RPMI7951 (cell line): ENCODE data around the gene FAM72C. TPM values are rescaled to one million over a fixed set of nuclear protein-coding genes. Genes with fewer than 3 reads are reported as not detected.
"Not testable (repeated sequence)": the region's sequence is repeated elsewhere in the genome, so short reads cannot be mapped to it uniquely, and the experiment has no call there.

Experiments used
- DNase-seq: peaks from one replicate; pipeline ENCODE4 v3.0.0-alpha.2; 2012; ENCODE audit warnings: low read depth
- total RNA-seq: library from RNA; depleted of rRNA; stranded (reverse); fragments of >200 nt; shearing (Covaris generic); gene quantifications from 2 replicates; pipeline ENCODE4 v1.2.3, GENCODE V29; 2014; rRNA removed

The FAM72C gene
- 0.29 and 0.84 TPM in 2 replicates for total RNA-seq

DNA sequence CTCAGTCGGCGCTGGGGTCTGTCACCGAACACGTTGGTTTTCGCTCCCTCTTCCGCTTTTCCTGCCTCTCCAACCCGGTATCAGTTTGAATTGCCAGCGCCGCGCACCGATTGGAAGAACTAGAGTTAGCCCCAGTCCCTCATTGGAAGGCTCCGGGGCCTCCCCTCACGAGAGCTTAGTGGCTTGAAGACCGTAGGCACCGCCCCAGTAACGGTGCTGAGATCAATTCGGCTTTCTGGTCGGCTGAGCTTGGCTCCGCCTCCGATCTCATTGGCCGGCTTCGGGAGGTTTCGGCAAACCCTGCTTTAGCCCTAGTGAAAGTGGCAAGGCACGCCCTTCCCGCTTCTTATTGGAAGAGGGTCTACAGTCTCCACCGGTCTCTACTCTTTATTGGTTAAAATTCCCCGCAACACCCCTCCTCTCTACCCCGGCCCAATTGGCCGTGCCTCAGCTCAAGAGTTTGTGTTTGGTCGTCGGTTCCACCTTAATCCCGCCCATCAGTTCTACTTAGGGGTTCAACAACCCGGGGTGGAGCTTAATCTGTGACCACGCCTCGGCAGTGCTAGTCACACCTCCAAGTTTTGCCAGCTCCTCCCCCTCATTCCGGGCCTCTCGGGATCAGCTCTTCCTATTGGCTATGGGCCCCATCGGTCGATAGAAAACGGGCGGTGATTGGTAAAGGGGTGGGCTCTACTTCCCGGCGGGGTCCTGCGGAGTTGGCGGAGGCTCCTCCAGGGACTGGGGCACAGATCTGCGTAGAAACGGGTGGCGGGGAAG lies at the start of gene FAM72C:
FAM72C (minus strand) TSS at position 63 of the 777 bp plus-strand sequence. CDS start 845 bp downstream, outside the sequence.
- DNase-seq = not testable (repeated sequence)

DNA sequence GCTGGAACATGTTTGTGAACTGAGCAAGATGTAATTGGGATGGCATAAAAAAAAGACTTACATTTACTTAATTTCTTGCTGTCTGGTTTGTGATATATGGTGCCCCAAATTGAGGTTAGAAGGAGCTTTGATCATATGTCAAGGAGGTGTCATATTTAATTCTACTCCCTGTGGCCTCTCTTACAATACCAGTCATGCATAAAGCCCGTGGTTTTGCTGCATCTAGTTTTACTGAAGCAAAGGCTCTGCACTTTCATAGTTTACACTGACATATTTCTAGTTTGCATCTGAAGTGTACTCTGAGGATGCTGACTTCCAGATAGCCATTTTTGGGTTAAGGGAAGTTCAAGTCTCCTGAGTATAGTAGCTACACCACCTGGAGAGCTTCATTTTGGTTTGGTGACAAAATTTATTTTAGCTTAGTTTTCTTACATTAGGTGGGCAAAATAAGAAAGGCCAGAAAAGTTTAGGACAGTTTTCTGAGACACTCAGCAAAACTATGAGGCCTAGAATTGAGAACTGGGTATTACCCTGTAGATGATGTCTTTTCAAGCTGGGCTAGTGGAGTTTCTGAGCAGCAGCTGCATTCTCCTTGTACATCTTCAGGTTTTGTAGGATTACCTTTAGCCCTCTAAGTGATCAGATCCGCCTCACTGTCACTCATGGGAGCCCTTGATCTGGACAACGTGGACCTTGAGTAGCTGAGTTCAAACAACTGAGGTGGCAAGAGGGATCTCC lies 48.4 kb upstream of the FAM72C start:
- DNase-seq = not testable (repeated sequence)

DNA sequence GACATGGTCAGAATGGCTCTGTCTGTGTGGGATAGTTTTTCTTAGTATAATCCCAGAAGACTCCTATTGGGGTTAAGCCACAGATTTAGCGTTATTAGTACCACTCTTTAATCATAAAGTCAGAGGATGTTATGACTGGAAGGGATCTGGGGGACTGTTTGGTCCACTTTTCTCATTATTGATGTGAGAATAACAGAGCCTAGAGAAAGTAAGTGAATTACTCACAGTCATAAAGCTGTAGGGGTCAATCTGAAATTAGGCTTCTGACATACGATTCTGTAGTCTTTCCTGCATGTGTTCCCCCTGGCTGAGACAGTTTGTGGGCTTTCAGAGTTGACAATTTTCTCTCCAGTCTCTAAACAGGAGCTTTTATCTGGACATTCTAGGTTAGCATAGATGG lies 47.3 kb upstream of the FAM72C start:
- DNase-seq = not testable (repeated sequence)

DNA sequence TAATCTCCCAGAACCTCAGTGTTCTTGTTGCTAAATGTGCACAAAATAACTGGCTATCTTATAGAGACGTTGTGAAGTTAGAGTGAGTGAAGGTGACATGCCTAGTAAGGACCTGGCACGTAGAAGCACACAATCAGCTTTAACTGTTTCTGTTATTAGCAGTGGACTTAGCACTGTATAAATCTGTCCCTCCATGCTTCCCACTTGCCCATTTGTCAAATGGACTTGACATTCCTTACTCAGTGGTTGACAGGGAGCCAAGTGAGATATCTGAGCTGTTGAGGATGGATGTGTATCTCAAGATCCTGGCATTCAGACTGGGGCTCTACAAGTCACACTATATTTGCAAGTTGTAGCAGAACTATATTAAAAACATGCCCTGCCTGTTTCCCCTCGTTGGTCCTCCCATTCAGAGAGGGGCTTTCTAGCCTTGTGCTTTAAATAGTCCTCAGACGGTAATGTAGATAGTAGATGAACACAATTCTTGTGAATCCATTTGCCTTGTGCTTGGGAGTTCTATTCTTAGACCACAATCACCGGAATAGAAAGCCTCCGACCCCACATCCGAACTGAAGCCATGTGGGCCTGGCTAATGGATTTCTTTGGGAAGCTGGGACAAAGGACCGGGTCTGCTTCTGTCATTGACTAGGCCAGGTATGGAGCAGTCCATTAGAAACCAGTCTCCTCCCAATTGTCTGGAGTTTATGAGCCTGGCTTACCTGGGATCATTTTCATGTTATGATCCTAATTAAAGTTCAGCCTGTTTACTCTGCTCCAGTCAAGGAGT lies 43.6 kb upstream of the FAM72C start:
- DNase-seq = not testable (repeated sequence)

DNA sequence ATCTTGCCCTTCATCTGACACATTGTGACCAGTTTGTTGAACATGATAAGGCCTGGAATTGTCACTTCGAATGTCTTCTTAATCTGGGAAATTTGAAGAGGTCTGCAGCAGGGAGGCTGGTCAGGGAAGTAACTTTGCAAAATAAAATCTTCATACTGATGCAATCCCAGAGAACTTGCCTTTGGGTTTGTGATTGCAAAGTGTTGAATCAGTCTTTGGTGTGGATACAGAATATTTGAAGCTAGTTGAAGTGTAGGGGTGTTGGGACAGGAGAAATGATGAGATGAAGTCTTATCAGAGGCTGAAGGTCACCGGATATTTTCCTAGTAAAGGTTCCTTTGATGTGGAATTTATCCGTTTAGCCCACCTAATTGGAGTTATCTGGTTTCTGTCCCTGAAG lies 42.7 kb upstream of the FAM72C start:
- DNase-seq = not testable (repeated sequence)

DNA sequence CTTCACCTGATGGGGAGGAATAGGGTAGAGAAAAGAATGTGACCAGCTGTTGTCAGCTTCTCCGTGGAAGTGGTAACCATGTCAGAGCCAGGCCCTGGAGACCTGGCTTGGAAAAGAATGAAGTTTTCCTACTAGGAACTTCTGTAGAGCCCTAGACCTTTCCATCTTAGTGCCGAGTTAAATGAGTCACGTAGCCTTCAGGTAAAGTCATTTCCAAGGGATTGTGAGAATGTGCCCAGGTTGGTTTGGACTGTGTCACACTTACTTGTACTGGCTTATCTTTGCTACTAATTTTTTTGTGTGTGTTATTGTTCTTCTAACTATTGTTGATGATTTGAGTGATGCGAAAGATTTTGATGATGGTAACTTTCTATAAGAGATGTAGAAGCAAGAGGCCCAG lies 42.3 kb upstream of the FAM72C start:
- DNase-seq = not testable (repeated sequence)

DNA sequence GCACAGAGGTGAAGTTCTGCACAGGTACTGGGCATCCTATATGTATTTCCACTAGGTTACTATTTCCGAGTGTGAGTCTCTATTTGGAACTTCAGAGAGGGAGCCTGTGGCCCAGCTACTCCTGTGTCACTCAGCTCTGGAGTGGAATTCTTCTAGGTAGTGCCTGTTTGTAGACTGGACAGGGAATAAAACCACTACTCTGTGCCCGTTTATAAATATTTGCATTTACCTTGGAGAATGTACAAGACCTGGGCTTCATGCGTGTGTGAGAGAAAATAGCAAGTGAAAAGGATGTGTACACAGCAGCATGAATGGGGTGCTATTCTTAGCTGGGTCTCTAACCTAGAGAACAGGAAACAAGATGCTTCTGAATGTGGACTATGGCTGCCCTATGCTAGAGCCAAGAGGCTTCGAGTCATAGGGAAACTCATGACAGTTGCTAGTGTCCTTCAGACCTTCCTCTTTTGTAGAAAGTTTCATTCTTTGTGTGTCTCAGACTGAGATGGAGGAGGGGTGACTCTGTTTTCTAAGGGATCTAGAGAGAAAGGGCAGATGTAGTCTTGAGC lies 40.5 kb upstream of the FAM72C start:
- DNase-seq = not testable (repeated sequence)

DNA sequence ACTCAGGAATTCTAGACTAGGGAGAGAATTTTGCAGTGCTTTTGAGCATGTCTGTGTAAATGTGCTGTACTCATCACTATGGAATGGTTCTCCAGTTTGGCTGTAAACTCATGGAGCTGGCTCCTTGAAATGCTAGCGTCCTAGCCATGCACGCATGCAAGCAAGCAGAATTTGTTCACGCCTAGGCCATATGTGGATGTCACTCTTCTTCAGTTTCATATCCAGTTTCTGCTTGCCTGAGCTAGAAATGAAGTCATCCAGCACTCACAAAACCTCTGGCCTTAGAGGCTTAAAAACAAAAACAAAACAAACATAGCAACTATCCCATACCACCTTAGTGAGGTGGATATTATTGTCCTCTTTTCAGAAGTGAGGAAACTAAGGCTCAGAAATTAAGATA lies 37.6 kb upstream of the FAM72C start:
- not testable (repeated sequence) for DNase-seq

DNA sequence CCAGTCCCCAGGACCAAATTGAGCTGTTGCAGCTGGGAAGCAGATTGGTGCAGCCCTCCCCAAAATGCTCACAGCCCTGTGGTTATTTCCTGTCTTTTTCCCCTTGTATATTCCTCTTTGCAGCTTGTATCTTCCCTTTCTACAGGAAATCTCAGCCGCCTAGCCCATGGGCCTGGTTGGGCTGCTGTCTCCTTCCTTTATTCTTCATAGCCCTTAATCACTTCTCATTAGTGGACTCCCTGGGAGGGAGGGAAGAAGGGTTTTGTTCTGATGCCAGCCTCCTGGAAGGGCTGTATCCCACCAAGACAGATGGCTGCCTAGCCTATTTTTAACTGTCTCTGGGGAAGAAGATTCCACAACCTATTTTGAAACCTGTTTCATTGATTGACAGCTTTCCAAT lies 32.5 kb upstream of the FAM72C start:
- DNase-seq = not testable (repeated sequence)

DNA sequence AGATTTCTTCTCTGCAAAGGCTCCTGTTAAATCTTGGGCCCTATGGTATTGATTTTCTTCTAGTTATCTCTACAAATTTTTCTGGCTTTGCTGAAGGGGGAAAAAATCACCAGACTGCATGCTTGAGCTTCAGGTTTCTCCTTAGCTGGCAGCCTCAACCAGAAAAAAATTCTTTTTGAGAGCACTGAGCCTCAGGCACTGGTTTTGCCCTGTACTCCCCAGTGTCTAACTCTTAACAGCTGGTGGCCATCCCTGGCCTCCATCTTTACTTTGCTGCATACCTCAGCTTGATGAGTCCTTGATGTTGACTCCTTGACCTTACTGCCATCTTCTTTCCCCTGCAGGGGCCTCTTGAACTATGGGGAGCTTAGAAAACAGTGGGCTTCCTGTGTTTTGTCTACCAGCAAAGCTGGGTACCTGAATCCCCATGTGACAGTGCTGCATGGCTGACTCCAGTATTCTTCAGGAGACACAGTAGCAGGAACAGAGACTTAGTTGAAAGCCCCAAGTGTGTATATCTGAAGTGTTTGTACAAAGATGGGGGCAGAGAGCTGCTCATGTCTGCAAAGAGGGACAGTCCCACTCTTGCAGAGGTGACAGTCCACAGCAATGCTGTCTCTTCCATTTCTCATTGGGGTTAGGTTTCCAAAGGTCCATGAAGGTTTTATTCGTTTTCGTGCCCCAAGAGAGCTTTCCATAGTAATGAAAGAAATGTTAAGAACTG lies 31.7 kb upstream of the FAM72C start:
- DNase-seq = not testable (repeated sequence)

DNA sequence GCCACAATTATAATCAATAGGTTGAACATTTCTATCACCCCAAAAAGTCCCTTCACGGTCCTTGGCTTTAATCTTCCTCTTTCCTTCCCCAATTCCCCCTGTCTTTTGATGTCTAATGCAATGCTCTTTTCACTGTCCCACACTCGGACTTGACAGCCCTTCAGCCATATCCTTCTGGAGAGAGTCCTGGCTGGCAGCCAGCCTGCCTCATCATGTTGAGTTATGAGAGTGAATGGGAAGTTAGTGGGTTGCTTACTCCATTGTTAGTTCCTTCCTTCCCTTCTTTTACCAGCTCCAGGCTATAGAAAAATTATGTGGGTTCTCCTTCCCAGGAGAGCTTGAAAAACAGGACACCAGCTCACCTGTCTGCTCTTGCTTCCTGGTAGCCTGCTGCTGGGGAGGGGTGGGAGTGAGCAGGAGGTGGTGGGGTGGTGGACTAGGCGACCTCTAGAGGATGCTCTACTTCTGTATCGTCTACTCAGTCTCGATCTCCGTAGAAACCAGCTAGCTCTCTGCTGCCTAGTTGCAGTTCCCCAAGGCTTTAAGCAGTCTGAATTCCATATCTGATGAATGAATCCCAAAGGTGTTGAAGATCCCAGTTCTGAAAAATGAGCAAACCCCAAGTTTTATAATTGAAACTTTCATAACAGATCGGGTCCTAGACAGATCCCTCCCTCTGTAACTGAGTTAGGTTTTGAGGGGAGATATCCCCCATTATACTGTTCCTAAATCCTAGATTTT lies 30.5 kb upstream of the FAM72C start:
- not testable (repeated sequence) for DNase-seq

DNA sequence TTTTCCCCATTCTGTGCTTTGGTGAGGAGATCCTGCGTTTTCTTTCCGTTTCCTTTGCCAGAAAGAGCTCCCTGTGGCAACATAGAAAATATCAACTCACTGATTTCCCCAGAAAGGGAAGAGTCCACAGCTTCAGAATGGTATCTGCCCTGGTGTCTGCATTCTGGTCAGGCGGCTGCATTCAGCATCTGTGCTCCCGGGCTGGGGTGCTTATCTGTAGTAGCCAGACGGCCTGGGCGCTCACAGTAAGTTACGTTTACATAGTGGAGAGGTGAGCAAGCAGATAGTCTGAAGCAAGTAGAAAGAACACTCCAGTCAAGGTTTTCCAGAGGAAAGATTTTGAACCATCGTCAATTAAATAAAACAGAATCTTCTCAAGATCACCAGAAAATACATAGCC lies 29.3 kb upstream of the FAM72C start:
- not testable (repeated sequence) for DNase-seq

DNA sequence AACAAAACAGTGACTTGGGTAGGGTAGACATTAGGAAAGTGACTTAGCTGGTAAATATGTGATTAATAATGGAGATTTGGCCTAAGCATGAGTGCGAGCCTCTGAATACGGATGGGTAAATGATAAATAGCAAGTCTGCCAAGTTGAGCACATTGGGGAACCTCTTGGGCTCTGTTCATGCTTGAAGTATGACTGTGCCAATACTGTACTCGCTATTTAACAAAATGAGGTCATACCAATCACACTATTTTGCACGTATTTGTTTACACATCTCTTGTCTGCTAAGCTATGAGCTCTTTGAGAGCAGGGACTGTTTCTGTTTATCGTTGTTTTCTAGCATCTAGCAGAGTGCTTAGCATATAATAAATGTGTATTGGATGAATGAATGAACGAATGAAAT lies 24.2 kb upstream of the FAM72C start:
- not testable (repeated sequence) for DNase-seq

DNA sequence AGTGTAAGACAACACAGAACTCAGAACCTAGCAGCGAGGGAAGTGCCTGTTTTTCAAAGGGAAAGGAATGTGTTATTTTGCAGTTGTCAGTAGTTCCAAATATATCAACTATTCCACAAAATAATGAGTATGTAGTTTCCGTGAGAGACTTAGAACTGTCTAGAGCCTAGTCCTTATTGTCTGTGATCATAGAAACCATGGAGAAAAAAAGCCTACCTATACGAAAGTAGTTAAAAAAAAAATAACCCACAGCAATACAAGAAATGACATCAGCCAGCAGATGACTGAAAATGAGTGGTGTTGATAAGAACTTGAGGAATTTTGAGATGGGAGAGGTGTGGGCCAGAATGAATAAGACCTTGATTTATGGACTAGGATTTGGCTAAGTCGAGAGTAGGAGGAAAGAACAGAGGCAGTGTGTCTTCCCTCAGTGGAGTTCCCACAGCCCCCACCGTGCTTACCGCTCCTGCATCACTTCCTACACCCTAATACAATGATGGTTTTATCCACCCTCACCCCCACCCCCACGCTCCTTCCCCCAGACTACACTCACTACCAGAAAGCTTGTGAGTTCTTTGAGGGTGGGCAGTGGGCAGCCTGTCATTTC lies 21.6 kb upstream of the FAM72C start:
- DNase-seq = not testable (repeated sequence)

DNA sequence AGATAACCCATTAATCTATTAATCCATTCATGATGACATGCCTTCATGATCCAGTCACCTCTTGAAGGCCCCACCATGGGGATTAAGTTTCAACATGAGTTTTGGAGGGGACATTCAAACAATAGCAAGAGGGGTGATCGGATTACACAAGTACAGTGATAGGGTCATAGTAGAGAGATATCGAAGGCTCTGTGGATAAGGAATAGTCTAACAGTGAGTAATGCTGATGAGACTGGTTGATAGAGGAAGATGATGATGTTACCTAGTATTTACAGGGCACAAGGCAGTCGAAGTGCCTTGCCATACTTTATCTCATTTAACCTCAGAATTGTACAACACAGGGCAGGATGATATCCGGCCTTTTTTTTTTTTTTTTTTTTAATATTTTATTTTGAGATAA lies 18.9 kb upstream of the FAM72C start:
- not testable (repeated sequence) for DNase-seq

DNA sequence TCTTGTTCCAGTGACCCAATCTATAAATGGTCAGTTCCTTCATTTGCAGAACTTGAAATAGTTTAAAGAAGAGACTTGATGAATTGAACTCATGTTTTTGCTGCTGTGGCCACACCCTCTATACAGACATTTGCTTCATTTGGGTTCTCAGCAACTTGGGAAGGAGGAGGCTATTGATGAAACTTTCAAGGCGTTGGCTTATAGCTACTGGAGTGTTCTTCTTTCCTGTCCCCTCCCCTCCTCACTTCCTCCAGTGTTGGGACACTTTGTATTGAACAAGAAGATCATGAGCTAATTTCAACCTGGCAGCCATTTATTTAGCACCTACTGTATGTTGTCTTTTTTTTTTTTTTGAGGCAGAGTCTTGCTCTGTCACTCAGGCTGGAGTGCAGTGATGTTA lies 17.9 kb upstream of the FAM72C start:
- DNase-seq = not testable (repeated sequence)

DNA sequence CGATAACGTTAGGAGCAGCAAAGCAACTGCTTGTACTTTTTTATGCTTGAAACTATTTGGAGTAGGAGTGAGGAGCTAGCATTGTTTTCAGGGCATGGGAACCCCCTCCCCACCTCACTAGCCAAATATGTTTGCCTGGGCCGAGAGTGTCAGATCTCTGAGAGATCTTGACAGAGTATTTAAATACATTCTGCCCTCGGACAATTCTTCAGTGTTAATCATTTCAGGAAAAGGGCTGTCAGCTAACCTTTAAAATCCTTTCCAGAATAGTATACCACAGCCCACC lies 17.6 kb upstream of the FAM72C start:
- DNase-seq = not testable (repeated sequence)

DNA sequence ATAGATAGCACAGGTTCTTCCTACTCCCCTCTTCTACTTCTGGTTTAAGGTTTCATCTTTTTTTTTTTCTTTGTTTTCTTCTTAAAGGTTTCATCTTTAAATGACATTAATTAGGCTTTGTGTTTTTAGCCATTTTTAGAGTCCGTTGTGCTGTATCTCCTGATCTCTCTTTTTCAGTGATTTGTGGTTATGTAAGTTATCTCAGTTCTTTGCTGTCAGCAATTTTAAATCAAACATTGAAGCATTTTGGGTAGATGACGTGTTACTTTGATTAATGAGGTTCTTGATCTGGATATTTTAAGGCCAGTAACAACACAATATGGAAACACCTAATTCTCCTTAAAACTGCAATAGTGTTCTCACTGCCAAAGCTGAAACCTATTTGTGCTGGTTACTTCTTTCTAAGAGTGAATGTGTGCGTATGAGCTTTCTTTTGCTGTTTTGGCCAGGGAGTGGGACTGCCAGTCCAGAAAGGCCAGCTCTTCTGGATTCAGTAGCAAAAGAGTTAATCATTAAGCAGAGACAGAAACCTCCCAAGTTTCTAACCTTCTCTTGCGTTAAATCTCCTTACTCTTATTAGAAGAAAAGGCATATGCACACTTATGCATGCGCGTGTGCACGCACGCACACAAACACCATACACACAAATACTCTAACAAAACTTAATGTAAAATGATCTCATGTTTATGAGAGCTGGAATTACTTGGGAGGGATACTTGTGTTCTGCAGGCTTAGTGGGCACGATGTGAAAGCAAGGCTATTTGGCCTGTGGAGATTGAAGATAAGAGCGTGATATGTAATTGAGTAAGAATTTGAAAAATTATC lies 17.0 kb upstream of the FAM72C start:
- DNase-seq = not testable (repeated sequence)

DNA sequence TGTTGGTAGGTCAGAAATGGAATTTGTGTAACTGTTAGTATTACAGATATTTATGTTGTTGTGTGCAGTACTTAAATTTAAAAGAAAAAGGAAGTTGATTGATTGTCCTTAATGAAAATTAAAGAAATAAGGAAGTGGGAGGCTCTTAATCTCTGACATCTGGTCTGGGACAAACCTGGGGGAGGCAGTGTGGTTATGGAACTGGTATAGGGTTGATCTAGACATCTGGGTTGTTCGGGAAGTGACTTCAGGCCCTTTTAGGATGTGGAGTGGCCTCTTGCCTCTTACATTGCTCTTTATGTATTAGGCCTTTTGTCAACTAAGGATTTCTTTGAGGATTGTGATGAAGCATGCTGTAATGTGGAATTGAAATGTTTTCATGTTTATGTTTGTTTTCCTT lies 16.1 kb upstream of the FAM72C start:
- DNase-seq = not testable (repeated sequence)
